DMS53 treated with DMSO at 0.1 percent for 48 hours (cell line): ENCODE data around the gene GBP5.
"Not testable (repeated sequence)": the region's sequence is repeated elsewhere in the genome, so short reads cannot be mapped to it uniquely, and the experiment has no call there.

Experiments
- DNase-seq: peaks from one replicate; lab custom pipeline; 2025; ENCODE audit not compliant: unreplicated experiment; lab: John Stamatoyannopoulos, UW

Gene GBP5, protein sequence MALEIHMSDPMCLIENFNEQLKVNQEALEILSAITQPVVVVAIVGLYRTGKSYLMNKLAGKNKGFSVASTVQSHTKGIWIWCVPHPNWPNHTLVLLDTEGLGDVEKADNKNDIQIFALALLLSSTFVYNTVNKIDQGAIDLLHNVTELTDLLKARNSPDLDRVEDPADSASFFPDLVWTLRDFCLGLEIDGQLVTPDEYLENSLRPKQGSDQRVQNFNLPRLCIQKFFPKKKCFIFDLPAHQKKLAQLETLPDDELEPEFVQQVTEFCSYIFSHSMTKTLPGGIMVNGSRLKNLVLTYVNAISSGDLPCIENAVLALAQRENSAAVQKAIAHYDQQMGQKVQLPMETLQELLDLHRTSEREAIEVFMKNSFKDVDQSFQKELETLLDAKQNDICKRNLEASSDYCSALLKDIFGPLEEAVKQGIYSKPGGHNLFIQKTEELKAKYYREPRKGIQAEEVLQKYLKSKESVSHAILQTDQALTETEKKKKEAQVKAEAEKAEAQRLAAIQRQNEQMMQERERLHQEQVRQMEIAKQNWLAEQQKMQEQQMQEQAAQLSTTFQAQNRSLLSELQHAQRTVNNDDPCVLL

DNA sequence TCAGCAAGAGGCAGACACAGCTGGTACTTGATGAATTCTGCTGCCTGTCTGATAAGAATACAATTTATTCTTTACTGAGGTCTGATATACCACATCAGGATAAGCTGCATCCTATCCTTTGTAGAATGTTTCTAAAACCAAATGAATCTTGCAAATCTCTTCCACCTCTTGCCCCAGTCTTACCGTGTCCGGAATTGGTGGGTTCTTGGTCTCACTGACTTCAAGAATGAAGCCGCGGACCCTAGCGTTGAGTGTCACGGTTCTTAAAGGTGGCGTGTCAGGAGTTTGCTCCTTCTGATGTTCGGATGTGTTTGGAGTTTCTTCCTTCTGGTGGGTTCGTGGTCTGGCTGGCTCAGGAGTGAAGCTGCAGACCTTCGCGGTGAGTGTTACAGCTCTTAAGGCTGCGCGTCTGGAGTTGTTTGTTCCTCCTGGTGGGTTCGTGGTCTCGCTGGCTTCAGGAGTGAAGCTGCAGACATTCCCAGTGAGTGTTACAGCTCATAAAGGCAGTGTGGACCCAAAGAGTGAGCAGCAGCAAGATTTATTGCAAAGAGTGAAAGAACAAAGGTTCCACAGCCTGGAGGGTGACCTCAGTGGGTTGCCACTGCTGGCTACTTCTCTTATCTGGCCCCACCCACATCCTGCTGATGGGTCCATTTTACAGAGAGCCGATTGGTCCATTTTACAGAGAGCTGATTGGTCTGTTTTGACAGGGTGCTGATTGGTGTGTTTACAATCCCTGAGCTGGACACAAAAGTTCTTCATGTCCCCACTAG is at the start of gene GBP5:
GBP5 (minus strand) TSS at position 592 of the 773 bp plus-strand sequence. CDS start 3,305 bp downstream, outside the sequence.
- not testable (repeated sequence) for DNase-seq

DNA sequence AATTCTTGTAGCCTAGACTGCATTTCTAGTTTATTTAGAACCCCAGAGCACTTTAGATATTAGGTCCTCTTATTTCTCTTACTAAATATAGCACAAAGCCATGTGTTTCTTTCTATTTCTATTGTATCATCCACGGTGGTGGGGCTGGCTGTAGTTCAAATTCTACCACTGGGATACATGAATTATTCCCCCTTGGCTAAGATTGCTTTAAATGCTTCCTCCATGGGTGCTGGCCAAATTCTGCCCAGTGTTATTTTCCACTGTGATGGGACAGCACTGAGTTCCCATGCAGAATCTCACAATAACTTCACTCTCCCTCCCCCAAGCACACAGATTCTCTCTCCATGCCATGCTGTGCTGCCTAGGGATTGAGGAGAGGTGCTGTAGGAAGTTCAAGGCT is 49.7 kb upstream of the GBP5 start:
- no peak for DNase-seq

- DNase-seq, result no peak
Measured at GRCh38 chr1:89312572-89312971, 39.9 kb upstream of the GBP5 start.

DNA sequence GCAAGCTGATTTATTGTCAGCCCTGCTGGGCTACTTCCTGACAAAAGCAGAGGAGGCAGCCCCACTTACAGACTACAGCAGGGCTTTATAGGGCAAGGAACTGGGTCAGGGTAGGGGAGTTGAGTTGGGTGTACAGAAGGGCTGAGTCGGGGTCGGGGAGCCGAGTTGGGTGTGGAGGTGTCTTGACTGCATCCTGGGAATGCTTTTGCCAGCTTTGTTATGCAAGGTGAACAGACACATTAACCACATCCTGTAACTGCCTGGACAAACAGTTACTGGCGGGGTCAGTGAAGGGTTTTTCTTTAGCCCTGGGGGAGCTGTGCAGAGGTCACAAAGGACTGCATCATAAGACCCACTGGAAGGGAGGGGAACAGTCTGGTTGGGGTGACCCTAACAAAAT is 39.1 kb upstream of the GBP5 start:
- DNase-seq, result no peak

GRCh38 chr1:89310976-89311375 is 38.3 kb upstream of the GBP5 start:
- DNase-seq, result no peak

DNA sequence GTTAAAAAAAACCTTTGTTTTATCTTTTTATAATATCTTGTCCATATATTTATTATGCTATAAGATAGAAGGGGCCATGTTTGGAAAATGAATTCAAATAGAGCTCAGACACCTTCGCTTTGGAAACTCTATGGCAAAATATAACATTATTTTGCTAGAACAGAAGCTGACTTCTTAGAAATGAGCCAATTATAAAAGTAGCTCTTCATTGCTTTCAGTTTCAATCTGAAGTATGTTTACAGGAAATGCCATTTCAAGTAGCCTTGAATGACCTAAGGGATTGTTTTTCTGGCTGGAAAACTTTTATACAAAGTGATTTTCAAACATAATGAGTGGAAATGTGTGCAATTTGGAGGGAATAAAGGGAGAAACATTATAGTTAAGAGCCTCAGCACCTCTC is 37.8 kb upstream of the GBP5 start:
- DNase-seq, result peak; percentile 5

DNA sequence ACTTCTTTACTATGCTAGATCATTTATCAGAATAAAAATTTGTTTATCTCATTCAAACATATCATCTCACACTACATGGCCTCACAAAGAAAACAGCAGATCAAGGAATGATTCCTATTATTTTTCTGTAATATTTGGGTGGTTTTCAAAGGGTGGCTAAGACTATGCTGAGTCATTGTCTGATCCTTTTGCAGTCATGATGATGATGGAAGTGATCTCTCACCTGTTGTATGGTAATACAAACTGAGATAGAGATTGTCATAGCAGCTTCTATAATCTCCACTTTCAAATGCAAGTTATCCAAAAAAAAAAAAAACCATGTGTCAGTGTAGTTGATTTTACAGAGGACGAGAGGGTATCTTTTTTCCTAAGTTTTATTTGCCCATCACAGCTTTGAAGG is 37.2 kb upstream of the GBP5 start:
- DNase-seq, result peak; percentile 10

GRCh38 chr1:89306273-89306672 is 33.6 kb upstream of the GBP5 start:
- no peak for DNase-seq

GRCh38 chr1:89305493-89305892 is 32.8 kb upstream of the GBP5 start:
- no peak for DNase-seq

DNA sequence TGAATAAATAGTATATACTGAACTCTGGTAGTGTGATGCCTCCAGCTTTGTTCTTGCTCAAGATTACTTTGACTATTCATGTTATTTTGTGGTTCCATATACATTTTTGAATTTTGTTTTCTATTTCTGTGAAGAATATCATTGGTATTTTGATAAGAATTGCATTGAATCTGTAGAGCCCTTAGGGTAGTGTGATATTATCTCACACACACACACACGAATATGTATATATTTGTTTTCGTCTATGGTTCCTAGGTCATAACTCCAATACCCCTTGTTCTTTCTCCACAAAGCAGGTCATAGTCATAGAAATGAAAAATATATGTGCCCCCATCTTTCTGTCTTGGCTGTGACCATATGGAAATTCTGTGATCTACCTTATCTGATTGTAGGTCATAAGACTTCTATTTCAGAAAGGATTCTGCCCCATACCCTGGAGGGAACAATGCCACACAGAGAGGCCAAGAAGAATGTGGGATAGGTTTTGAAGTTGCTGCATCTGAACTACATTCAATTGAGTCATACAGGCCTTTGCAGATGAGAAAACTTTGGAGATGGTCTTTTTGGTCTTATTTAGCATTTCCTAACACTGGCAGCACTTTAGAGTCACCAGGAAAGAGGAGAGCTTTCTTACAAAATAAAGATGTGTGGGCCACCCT is 32.0 kb upstream of the GBP5 start:
- DNase-seq, result no peak

DNA sequence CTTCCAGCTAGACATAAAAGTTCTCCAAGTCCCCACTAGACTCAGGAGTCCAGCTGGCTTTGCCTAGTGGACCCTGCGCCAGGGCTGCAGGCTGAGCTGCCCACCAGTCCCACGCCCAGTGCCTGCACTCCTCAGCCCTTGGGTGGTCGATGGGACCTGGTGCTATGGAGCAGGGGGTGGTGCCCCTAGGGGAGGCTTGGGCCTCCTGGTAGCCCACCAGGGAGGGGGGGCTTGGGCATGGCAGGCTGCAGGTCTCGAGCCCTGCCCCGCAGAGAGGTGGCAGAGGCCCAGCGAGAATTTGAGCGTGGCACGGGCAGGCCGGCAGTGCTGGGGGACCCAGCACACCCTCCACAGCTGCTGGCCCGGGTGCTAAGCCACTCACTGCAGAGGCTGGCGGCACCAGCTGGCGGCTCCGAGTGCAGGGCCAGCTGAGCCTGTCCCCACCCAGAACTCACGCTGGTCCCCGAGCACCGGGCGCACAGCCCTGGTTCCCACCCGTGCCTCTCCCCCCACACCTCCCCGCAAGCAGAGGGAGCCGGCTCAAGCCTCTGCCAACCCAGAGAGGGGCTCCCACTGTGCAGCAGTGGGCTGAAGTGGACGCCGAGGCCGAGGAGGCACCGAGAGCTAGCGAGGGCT is 30.2 kb upstream of the GBP5 start:
- no peak for DNase-seq

- not testable (repeated sequence) for DNase-seq
Measured at GRCh38 chr1:89299739-89300463, 27.2 kb upstream of the GBP5 start.

- no peak for DNase-seq
Measured at GRCh38 chr1:89298461-89298860, 25.8 kb upstream of the GBP5 start.

DNA sequence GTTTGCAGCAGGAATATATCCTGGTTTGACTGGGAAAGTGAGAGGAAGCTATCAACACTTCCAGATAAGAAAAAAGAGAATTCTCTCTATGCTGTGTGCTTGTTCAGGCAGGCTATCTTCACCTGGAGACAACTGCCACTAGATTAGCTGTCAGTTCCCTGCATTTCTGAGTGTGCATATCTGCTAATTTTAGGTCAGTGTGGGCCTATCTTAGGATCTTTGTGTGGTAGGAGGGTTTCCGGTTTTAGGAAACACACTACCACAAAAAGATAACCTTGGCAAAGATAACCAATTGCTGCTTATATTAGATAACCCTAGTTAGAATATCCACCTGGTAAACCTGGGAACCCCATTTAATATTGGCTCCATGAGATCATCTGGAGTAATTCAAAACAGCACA is 22.5 kb upstream of the GBP5 start:
- no peak for DNase-seq

- no peak for DNase-seq
Measured at GRCh38 chr1:89291276-89291675, 18.6 kb upstream of the GBP5 start.

DNA sequence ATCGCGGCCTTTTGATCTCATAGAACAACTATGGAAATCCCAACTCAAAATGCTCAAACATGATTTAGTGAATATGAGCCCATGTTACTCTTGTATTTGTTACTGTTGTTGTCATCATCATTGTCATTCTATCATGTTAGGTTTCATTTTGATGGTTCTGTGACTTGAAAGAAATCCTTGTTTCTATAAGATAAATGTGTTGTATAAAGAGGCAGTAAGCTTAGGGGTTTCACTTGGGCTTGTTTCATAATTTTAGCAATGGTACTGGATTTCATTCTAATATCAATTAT is 15.3 kb upstream of the GBP5 start:
- no peak for DNase-seq

DNA sequence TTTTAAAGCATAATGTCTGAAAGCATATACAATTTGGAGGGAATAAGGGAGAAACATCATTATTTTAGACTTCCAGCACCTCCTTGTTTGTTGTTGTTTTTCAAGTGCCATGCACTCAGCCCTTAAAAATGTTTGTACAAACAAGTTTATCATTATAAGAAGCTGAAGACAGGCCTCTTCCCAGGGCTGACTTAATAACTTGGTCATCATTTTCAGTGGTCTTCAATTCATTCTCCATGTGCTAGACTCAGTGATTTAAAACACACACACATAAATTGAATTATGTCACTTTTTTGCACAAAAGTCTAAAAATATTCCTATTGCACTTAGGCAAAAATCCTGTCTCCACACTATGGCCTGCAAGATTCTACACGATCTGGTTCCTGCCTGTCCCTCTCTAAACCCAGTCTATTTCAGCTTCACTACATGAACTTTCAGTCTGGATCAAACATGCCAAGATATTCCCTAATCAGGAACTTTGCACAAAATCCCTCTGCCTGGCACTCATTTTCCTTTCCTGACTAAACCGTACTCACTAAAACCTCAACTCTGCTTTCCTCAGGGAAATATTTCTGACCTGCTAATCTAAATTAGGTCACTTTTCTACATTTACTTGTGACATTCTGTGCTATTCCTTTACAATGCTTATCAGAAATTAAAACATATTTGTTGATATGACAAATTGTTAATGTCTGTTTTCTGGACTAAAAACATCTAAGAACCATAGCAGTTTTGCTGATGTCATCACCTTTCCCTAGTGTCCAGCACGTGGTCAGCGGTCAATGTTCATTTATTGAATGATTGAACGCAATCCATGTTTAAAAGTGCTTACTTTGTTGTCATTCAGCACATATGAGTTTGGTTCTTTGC is 14.8 kb upstream of the GBP5 start:
- DNase-seq, result no peak

GRCh38 chr1:89286549-89287180 is 14.0 kb upstream of the GBP5 start:
- no peak for DNase-seq

GRCh38 chr1:89285745-89286380 is 13.2 kb upstream of the GBP5 start:
- DNase-seq, result no peak
